Activated T-helper 2 cell treated with anti-CD3 and anti-CD28 coated beads, Interferon-gamma antibody, Interleukin-2, Interleukin-4, amounts not matched to agents 10 μg/mL and 5 μg/mL and 100 μg/mL, durations not matched to agents 14 hours and 24 hours and 36 hours (primary cell): ENCODE measurements around the gene CHTOP. TPM values are rescaled to one million over a fixed set of nuclear protein-coding genes. Genes with fewer than 3 reads are reported as not detected.

Experiments used
- DNase-seq: peaks from one replicate; pipeline ENCODE4 v3.0.0; 2021; ENCODE audit warnings: low spot score
- H3K27ac Mint-ChIP-seq: one replicate; pipeline ENCODE4 v1.8.0; 2021; ENCODE audit warnings: mixed read lengths
- H3K27me3 Mint-ChIP-seq: one replicate; pipeline ENCODE4 v1.8.0; 2021; ENCODE audit warnings: low read depth, mixed read lengths
- H3K36me3 Mint-ChIP-seq: one replicate; pipeline ENCODE4 v1.8.0; 2021; ENCODE audit warnings: low read depth, mixed read lengths
- H3K4me1 Mint-ChIP-seq: one replicate; pipeline ENCODE4 v1.8.0; 2021; ENCODE audit warnings: low read depth, mixed read lengths
- H3K4me3 Mint-ChIP-seq: one replicate; pipeline ENCODE4 v1.8.0; 2021; ENCODE audit warnings: low read depth, mild to moderate bottlenecking, moderate library complexity, mixed read lengths
- H3K9me3 Mint-ChIP-seq: one replicate; pipeline ENCODE4 v1.8.0; 2021; ENCODE audit warnings: mixed read lengths
- intact Hi-C: fragments of 100-400 bp; cut with micrococcal nuclease; formaldehyde crosslinking; loops from one replicate; pipeline ENCODE4 v1.15.1; 2023
- total RNA-seq: library from RNA; stranded (reverse); gene quantifications from 2 replicates; pipeline ENCODE4 v1.2.3, GENCODE V29; 2022

The CHTOP gene
- total RNA-seq, 1 donor from 2014 or later: 98.7 TPM

DNA sequence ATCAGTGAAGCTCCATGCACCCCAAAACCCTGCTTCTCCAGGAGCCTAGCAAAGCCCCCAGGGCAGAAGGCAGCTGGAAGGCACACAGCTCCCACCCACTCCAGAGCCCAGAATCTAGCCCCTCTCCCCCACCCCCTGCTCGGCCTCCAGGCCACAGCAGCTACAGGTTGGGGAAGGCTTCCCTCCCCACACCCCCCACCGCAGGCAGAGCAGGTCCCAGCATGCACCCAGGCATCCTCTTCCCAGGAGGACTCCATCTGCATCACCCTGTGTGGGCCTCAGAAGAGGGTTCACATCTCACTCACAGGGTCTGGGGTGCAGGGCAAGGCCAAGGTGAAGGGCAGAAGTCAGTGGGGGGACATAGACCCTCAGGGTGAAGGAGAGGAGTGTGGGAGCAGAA lies 18.5 kb upstream of the CHTOP start:
- intact Hi-C loops: no loop called here
- H3K36me3 Mint-ChIP-seq: no peaks in the 10 kb centered on the region
- no peaks in the 10 kb centered on the region for H3K9me3 Mint-ChIP-seq
- no peak for DNase-seq
- H3K27ac Mint-ChIP-seq: no peak overlapping the region
- peaks cover 4% of the 10 kb centered on the region for H3K4me1 Mint-ChIP-seq
- H3K27me3 Mint-ChIP-seq: no peaks in the 10 kb centered on the region
- no peak overlapping the region for H3K4me3 Mint-ChIP-seq

DNA sequence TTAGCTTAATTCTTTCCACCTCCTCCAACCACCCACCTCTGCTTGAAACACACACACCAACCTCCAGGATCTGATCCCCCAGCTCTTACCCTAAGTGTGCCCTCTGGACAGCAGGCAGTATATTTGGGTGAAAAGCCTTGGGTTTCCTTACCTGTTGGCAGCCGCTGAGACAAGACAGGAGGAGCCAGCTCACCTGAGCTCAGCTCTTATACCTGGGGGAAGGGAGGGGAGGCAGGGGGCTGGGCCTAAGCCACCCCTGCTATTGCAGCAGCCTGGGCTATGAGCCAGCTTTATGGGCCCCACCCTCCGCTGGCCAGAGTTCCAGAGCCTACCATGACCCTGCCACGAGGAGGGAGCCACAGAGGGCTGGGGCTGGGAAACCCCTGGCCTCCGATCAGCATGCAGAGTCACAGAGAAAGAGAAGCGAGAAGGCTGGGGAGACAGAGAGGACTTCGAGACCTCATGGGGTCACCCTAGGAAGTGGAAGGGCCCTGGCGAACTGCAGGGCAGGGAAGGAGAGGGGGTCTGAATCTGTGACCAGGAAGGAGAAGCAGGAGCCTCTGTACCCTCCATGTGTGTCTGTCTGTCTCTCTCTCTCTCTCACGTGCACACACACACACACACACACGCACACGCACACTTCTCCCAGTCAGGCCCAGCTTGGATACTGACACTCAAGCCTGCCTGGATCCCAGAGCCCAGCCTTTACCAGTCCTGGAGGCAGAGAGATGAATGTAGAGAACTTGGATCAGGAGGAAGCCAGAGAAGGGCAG lies 17.5 kb upstream of the CHTOP start, which contains the start of gene S100A14:
Gene S100A14, minus strand, starts transcription at position 182 of the 773 bp plus-strand sequence. CDS start 467 bp downstream, outside the sequence.
- no peak for DNase-seq
- Mint-ChIP-seq H3K27ac (no peak within 1 kb of the TSS), H3K4me3 (no peak within 1 kb of the TSS), H3K4me1 (peaks cover 4% of the 10 kb centered on the region), H3K36me3 (no peaks in the 10 kb centered on the region), H3K9me3 (no peaks in the 10 kb centered on the region), H3K27me3 (no peaks in the 10 kb centered on the region)
- intact Hi-C loops: loop anchor here (2.0 kb wide), 1 partner anchor 84 kb away; no protein-coding TSS in a partner anchor

GRCh38 chr1:153616917-153617311 lies 17.0 kb upstream of the CHTOP start:
- Mint-ChIP-seq H3K4me3 (no peak overlapping the region), H3K36me3 (no peaks in the 10 kb centered on the region), H3K4me1 (peaks cover 4% of the 10 kb centered on the region), H3K9me3 (no peaks in the 10 kb centered on the region), H3K27me3 (no peaks in the 10 kb centered on the region), H3K27ac (no peak overlapping the region)
- intact Hi-C loops: loop anchor here (1.0 to 2.0 kb wide), 3 partner anchors 45 to 106 kb away; no protein-coding TSS in a partner anchor
- DNase-seq: no peak

DNA sequence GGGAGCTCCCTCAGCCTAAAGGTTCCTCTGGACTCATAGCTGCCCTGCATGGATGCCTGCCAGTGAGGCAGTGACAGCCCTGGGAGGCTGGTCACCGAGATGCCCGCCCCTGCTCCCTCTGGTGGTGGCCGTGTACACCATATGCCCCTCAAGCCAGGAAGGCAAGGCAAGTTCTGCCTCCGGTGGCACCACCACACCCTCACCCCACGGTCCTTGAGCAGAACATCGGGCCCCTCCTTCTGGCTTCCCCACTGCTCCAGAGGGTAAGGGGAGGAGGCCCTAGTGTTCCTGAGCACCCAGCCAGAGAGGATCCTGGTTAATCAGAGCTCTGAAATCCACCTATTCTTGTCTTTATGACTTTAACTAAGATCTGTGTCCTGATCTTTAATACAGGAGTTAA lies 16.2 kb upstream of the CHTOP start:
- intact Hi-C loops: loop anchor here (1.0 to 2.0 kb wide), 3 partner anchors 45 to 106 kb away; no protein-coding TSS in a partner anchor
- H3K36me3 Mint-ChIP-seq: no peaks in the 10 kb centered on the region
- H3K27me3 Mint-ChIP-seq: no peaks in the 10 kb centered on the region
- no peaks in the 10 kb centered on the region for H3K9me3 Mint-ChIP-seq
- peaks cover 4% of the 10 kb centered on the region for H3K4me1 Mint-ChIP-seq
- DNase-seq: peak; percentile 70
- H3K4me3 Mint-ChIP-seq: no peak overlapping the region
- H3K27ac Mint-ChIP-seq: no peak overlapping the region

- H3K9me3 Mint-ChIP-seq: no peaks in the 10 kb centered on the region
- H3K27ac Mint-ChIP-seq: no peak overlapping the region
- intact Hi-C loops: no loop called here
- no peaks in the 10 kb centered on the region for H3K27me3 Mint-ChIP-seq
- no peak overlapping the region for H3K4me3 Mint-ChIP-seq
- no peak for DNase-seq
- peaks cover 4% of the 10 kb centered on the region for H3K4me1 Mint-ChIP-seq
- H3K36me3 Mint-ChIP-seq: no peaks in the 10 kb centered on the region
These were observed 14.7 kb upstream of the CHTOP start for GRCh38 chr1:153619171-153619570.

- Mint-ChIP-seq H3K9me3 (no peaks in the 10 kb centered on the region), H3K27ac (no peak overlapping the region), H3K36me3 (no peaks in the 10 kb centered on the region), H3K4me1 (no peaks in the 10 kb centered on the region), H3K27me3 (no peaks in the 10 kb centered on the region), H3K4me3 (no peak overlapping the region)
- intact Hi-C loops: no loop called here
- no peak for DNase-seq
These were observed 10.8 kb upstream of the CHTOP start for GRCh38 chr1:153623101-153623500.

DNA sequence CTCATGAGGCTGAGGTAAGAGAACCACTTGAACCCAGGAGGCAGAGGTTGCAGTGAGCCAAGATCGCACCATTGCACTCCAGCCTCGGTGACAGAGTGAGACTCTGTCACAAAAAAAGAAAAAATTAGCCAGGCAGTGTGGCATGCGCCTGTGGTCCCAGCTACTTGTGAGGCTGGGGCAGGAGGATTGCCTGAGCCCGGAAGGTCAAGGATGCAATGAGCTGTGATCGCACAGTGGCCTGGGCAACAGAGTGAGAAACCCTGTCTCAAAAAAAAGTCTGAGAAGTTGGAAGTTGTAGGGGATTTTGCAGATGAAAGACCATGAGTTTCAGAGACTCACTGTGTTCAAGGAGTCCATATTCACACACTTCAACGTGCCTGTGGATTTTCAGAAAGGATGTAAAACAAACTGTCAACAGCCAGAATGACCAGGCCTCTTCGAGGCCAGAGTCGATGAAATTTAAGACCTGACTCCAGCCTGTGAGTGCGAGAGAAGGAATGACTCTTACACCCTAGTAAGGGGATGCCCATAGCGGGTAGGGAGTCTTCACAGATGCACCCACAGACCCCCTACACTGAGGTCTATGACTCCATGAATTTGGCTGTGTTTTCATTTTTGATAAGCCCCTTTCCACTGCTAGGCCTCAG lies 8.8 kb upstream of the CHTOP start:
- intact Hi-C loops: no loop called here
- DNase-seq: no peak
- no peaks in the 10 kb centered on the region for H3K9me3 Mint-ChIP-seq
- no peaks in the 10 kb centered on the region for H3K27me3 Mint-ChIP-seq
- H3K27ac Mint-ChIP-seq: no peak overlapping the region
- H3K36me3 Mint-ChIP-seq: no peaks in the 10 kb centered on the region
- no peaks in the 10 kb centered on the region for H3K4me1 Mint-ChIP-seq
- no peak overlapping the region for H3K4me3 Mint-ChIP-seq

GRCh38 chr1:153626477-153626903 lies 7.4 kb upstream of the CHTOP start:
- no peak for DNase-seq
- H3K4me1 Mint-ChIP-seq: peaks cover 6% of the 10 kb centered on the region
- no peak overlapping the region for H3K4me3 Mint-ChIP-seq
- no peaks in the 10 kb centered on the region for H3K9me3 Mint-ChIP-seq
- H3K27me3 Mint-ChIP-seq: no peaks in the 10 kb centered on the region
- intact Hi-C loops: no loop called here
- H3K36me3 Mint-ChIP-seq: no peaks in the 10 kb centered on the region
- no peak overlapping the region for H3K27ac Mint-ChIP-seq

DNA sequence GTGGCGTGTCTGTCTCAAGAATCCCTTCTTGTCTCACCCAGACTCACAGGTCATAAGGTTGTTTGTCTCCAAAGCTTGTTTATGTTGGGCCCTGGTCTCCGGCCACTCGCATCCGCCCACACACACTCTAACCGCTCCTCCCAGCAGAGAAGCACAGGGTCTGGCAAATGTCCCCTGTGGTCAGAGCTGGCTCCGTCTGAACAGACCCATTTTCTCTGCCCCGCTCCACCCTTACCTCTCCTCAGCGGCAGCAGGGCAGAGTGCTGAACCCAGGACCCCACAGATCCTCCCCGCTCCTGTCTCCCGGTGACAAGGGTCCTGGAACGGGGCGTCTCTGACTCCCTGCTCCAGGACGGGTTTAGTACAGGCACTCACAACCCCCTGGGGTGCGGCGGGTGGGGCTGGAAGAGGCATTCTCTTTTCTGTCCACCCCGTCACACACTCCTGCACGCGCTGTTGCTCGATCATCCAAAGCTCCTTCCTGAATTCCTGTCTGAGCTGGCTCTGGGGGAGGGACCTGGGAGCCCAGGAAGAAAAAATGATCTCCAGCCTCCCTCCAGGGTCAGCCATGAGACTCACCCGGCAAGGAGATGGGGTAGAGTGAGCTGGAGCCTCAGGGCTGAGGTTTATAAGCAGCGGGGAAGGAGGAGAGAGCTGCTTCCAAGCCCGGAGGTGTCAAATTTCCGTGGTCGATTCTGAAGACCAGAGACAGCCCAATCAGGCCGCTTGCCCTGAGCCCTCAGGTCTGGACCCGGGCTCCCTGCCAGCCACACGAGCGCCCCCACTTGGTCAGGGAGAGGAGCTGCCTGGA lies 6.8 kb upstream of the CHTOP start, which contains the start of gene S100A13:
Gene S100A13, minus strand, starts transcription at position 602 of the 811 bp plus-strand sequence. CDS start 1,033 bp downstream, outside the sequence.
- Mint-ChIP-seq H3K4me1 (peaks cover 9% of the 10 kb centered on the region), H3K27ac (no peak within 1 kb of the TSS), H3K9me3 (no peaks in the 10 kb centered on the region), H3K27me3 (no peaks in the 10 kb centered on the region), H3K4me3 (no peak within 1 kb of the TSS), H3K36me3 (no peaks in the 10 kb centered on the region)
- intact Hi-C loops: no loop called here
- no peak for DNase-seq

GRCh38 chr1:153627715-153628626 lies 5.9 kb upstream of the CHTOP start, which contains the start of gene S100A1:
TSS of gene S100A1 (plus strand) at chr1:153628434. CDS start at chr1:153630522, 2,088 bp downstream.
- no peak for DNase-seq
- intact Hi-C loops: no loop called here

GRCh38 chr1:153628638-153629342 lies 5.1 kb upstream of the CHTOP start:
- Mint-ChIP-seq H3K9me3 (no peaks in the 10 kb centered on the region), H3K4me3 (no peak overlapping the region), H3K36me3 (peaks cover 3% of the 10 kb centered on the region), H3K4me1 (peaks cover 19% of the 10 kb centered on the region), H3K27me3 (no peaks in the 10 kb centered on the region), H3K27ac (no peak overlapping the region)
- intact Hi-C loops: no loop called here
- no peak for DNase-seq

More at GRCh38 chr1:153627715-153628626, 5.9 kb upstream of the CHTOP start, which contains the start of gene S100A1:
- Mint-ChIP-seq H3K4me1 (peaks cover 12% of the 10 kb centered on the region), H3K27ac (no peak within 1 kb of the TSS), H3K9me3 (no peaks in the 10 kb centered on the region), H3K27me3 (no peaks in the 10 kb centered on the region), H3K4me3 (no peak within 1 kb of the TSS), H3K36me3 (peaks cover 3% of the 10 kb centered on the region)
